ENCODE measurements around the gene INHBB.

DNA sequence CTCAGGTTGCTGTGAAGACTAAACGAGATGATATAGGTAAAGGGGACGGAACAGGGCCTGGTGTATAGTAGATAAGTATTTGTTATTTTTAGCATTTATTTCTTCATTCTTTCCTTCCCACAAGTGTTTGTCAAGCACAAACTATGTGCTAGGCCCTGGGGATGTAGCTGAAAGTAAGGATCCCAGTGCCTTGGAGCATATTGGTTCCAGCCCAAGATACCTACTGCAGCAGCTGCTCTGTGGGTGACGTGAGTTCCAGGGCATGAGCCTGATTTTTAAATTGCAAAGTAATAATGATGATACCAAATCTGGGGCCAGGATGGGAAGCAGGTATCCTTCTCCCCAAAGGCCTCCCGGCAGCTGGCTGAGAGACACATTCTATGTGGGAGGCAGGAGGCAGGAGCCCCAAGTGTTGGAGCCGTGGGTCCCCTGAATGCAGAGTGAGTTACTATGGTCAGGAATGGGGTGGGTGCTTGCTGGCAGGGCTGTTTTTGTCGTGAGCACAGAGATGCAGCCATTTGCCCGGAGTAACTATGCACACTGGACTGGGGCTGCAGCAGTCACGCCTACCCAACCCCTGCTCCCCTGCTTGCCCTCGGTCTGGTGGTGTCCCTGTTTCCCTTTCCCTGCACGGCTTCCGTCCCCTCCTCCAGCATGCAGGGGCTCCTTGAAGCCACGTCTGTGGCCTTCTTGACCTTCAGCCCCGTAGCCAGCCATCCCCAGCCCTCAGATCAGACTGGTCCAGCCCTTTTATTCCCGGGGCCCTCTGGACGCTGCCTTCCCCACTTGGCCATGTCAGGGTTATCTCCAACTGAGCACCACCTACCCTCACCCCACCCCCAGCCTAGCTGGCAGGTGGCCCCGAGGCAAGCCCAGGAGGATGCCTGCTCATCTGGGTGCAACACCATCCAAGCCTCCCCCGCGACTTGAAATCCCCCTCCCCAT is 52.4 kb downstream of the INHBB start:
- no peak for TF ChIP-seq POLR2A (IDR thresholded peaks at IDR 0.05)
- TF ChIP-seq, protein P1, sequence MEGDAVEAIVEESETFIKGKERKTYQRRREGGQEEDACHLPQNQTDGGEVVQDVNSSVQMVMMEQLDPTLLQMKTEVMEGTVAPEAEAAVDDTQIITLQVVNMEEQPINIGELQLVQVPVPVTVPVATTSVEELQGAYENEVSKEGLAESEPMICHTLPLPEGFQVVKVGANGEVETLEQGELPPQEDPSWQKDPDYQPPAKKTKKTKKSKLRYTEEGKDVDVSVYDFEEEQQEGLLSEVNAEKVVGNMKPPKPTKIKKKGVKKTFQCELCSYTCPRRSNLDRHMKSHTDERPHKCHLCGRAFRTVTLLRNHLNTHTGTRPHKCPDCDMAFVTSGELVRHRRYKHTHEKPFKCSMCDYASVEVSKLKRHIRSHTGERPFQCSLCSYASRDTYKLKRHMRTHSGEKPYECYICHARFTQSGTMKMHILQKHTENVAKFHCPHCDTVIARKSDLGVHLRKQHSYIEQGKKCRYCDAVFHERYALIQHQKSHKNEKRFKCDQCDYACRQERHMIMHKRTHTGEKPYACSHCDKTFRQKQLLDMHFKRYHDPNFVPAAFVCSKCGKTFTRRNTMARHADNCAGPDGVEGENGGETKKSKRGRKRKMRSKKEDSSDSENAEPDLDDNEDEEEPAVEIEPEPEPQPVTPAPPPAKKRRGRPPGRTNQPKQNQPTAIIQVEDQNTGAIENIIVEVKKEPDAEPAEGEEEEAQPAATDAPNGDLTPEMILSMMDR (IDR thresholded peaks at IDR 0.05) = no peak

All from right lobe of liver (tissue), 4 donors.